KMS-11 (cell line): Measurements from ENCODE around the gene FCHSD2.
A peak's percentile ranks its signal among the peaks of the same experiment; 100 is the strongest.
"Not testable (repeated sequence)": the region's sequence is repeated elsewhere in the genome, so short reads cannot be mapped to it uniquely, and the experiment has no call there.

Experiments used
- H2AFZ ChIP-seq: fragments of 200-600 bp; sonication (generic); 2 replicates; pipeline ENCODE4 v1.6.1; 2016; ENCODE audit warnings: antibody characterized with exemption, mixed run types, low read depth
- H3K27ac ChIP-seq: fragments of 200-600 bp; sonication (generic); 2 replicates; pipeline ENCODE4 v1.6.1; 2016; ENCODE audit warnings: mild to moderate bottlenecking, mixed run types
- H3K27me3 ChIP-seq: fragments of 200-600 bp; sonication (generic); 2 replicates; pipeline ENCODE4 v1.6.1; 2017; ENCODE audit warnings: mild to moderate bottlenecking, low read depth, mixed run types, moderate library complexity; ENCODE audit not compliant: insufficient read depth
- H3K36me3 ChIP-seq: fragments of 200-600 bp; sonication (generic); 2 replicates; pipeline ENCODE4 v1.6.1; 2017; ENCODE audit warnings: mild to moderate bottlenecking, mixed run types; ENCODE audit not compliant: insufficient read depth
- H3K4me1 ChIP-seq: fragments of 200-600 bp; sonication (generic); 2 replicates; pipeline ENCODE4 v1.6.1; 2016; ENCODE audit warnings: mild to moderate bottlenecking, low read depth, mixed run types; ENCODE audit not compliant: poor library complexity, severe bottlenecking
- H3K4me2 ChIP-seq: fragments of 200-600 bp; sonication (generic); 2 replicates; pipeline ENCODE4 v1.7.0; 2016; ENCODE audit warnings: mild to moderate bottlenecking, mixed run types
- H3K4me3 ChIP-seq: fragments of 200-600 bp; sonication (generic); IDR thresholded peaks from 2 replicates; pipeline ENCODE4 v1.6.1; 2017; ENCODE audit warnings: low read depth, low read length, mixed read lengths; ENCODE audit not compliant: insufficient read depth
- H3K79me2 ChIP-seq: fragments of 200-600 bp; sonication (generic); 2 replicates; pipeline ENCODE4 v1.6.1; 2016; ENCODE audit warnings: low read depth, mixed run types; ENCODE audit not compliant: insufficient read depth
- H3K9ac ChIP-seq: fragments of 200-600 bp; sonication (generic); 2 replicates; pipeline ENCODE4 v1.6.1; 2016; ENCODE audit warnings: mild to moderate bottlenecking, mixed run types
- H4K20me1 ChIP-seq: fragments of 200-600 bp; sonication (generic); 2 replicates; pipeline ENCODE4 v1.6.1; 2016; ENCODE audit warnings: mild to moderate bottlenecking, mixed run types; ENCODE audit not compliant: insufficient read depth
- TF ChIP-seq, protein P1 (sequence below): fragments of 200-600 bp; sonication (generic); conservative IDR thresholded peaks from 2 replicates; pipeline ENCODE4 v1.6.1; 2017; ENCODE audit warnings: low read depth, mild to moderate bottlenecking, antibody characterized with exemption, low read length, moderate library complexity, mixed read lengths

Gene FCHSD2

DNA sequence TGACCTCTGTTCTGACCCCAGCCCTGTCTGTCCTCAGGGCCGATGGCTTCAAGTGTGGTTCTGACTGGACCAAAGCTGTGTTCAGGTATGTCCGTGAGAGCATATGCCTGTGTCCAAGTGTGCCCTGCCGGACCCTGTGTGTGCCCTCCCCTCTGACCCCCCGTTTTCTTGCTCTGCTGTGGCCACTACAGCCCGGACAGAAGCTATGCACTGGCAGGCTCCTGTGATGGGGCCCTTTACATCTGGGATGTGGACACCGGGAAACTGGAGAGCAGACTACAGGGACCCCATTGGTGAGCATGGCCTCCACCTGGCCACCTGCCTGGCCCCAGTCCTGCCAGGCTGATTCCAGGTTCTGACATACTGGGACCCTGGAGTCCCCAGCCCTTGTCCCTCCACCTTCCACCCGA is 313.4 kb downstream of the FCHSD2 start:
- Histone ChIP-seq H3K4me3 (no peak overlapping the region), H4K20me1 (no peaks in the 10 kb centered on the region), H3K4me2 (no peak overlapping the region), H3K79me2 (no peaks in the 10 kb centered on the region), H3K27ac (0 out of 2 replicates have a peak overlapping the region, but pooled peaks have one; percentile 27), H3K27me3 (no peaks in the 10 kb centered on the region), H3K9ac (no peak overlapping the region), H3K4me1 (peaks cover 8% of the 10 kb centered on the region), H3K36me3 (no peaks in the 10 kb centered on the region), H2AFZ (no peak overlapping the region)
- TF ChIP-seq, protein P1, sequence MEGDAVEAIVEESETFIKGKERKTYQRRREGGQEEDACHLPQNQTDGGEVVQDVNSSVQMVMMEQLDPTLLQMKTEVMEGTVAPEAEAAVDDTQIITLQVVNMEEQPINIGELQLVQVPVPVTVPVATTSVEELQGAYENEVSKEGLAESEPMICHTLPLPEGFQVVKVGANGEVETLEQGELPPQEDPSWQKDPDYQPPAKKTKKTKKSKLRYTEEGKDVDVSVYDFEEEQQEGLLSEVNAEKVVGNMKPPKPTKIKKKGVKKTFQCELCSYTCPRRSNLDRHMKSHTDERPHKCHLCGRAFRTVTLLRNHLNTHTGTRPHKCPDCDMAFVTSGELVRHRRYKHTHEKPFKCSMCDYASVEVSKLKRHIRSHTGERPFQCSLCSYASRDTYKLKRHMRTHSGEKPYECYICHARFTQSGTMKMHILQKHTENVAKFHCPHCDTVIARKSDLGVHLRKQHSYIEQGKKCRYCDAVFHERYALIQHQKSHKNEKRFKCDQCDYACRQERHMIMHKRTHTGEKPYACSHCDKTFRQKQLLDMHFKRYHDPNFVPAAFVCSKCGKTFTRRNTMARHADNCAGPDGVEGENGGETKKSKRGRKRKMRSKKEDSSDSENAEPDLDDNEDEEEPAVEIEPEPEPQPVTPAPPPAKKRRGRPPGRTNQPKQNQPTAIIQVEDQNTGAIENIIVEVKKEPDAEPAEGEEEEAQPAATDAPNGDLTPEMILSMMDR, result no peak

DNA sequence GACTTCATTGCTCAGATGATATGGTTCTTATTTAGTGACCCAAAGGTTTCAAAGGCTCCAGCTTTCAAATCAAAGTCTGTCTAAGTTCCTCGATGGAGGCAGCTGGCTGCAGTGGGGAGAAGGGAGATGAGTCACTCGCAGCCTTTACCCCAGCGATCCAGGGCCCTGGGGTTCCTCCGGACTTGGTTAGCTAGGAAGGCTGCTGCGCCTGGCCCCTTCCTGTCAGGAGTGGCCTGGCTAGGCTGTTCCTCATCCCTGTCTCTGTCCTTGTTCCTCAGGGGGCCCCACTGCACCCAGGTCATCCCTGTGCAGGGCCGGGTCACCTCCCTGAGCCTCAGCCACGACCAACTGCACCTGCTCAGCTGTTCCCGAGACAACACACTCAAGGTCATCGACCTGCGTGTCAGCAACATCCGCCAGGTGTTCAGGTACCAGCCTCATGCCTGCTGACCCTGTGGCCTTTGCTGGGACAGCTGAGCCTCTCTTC is 314.0 kb downstream of the FCHSD2 start:
- H3K4me2 ChIP-seq, result peak overlapping the region; percentile 19; the same call in 1 of the 2 replicates
- H4K20me1 ChIP-seq, result no peaks in the 10 kb centered on the region
- no peak overlapping the region for H3K9ac ChIP-seq
- H2AFZ ChIP-seq, result no peak overlapping the region
- H3K27me3 ChIP-seq, result no peaks in the 10 kb centered on the region
- H3K4me3 ChIP-seq, result no peak overlapping the region
- peaks cover 10% of the 10 kb centered on the region for H3K4me1 ChIP-seq
- TF ChIP-seq, protein P1, result no peak
- no peaks in the 10 kb centered on the region for H3K79me2 ChIP-seq
- no peaks in the 10 kb centered on the region for H3K36me3 ChIP-seq
- H3K27ac ChIP-seq, result peak overlapping the region; percentile 27; the same call in 1 of the 2 replicates

DNA sequence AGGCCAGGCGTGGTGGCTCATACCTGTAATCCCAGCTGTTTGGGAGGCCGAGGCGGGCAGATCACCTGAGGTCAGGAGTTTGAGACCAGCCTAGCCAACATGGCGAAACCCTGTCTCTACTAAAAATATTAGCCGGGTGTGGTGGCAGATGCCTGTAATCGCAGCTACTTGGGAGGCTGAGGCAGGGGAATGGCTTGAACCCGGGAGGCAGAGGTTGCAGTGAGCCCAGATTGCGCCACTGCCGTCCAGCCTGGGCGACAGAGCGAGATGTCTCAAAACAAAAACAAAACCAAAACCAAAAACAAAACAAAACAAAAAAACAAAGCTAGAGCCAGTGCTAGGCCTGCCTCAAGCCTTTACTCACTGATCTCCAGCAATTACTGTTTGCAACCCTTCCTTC is 314.5 kb downstream of the FCHSD2 start:
- Histone ChIP-seq H3K4me1 (peaks cover 15% of the 10 kb centered on the region), H3K27ac (peak overlapping the region; percentile 27; the same call in 1 of the 2 replicates), H3K4me2 (peak overlapping the region; percentile 19; the same call in 1 of the 2 replicates)
- H3K79me2 ChIP-seq, H3K9ac ChIP-seq, H3K36me3 ChIP-seq, H3K4me3 ChIP-seq, H4K20me1 ChIP-seq, H3K27me3 ChIP-seq, H2AFZ ChIP-seq: not testable (repeated sequence)

DNA sequence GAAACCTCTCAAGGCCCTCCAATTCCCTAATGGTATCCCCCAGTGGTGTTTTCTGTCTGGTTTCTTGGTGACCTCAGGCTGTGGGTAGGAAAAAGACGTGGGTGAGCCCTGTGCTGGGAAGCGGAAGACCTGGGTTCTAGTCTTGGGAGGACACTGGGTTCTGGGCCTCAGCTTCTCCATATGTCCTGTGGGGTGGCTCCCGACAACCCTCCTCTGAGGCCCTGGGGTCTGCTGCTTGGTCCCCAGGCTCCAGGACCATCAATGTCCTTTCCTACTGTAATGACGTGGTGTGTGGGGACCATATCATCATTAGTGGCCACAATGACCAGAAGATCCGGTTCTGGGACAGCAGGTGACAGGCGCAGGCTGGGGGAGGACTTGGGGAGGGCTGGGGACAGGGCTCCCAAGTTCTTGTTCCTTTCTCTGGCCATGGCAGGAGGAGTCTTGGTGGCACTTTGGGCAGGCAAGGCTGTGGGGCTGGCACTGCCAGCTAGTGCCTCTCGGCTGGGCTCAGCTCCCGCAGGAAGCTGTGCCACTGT is 315.1 kb downstream of the FCHSD2 start:
- H3K36me3 ChIP-seq, result no peaks in the 10 kb centered on the region
- H3K27ac ChIP-seq, result no peak overlapping the region; the same call in 1 of the 2 replicates
- H2AFZ ChIP-seq, result no peak overlapping the region
- H3K79me2 ChIP-seq, result no peaks in the 10 kb centered on the region
- no peak overlapping the region for H3K4me2 ChIP-seq
- no peaks in the 10 kb centered on the region for H3K27me3 ChIP-seq
- H3K4me3 ChIP-seq, result no peak overlapping the region
- no peak overlapping the region for H3K9ac ChIP-seq
- peaks cover 18% of the 10 kb centered on the region for H3K4me1 ChIP-seq
- TF ChIP-seq, protein P1, result no peak
- no peaks in the 10 kb centered on the region for H4K20me1 ChIP-seq

DNA sequence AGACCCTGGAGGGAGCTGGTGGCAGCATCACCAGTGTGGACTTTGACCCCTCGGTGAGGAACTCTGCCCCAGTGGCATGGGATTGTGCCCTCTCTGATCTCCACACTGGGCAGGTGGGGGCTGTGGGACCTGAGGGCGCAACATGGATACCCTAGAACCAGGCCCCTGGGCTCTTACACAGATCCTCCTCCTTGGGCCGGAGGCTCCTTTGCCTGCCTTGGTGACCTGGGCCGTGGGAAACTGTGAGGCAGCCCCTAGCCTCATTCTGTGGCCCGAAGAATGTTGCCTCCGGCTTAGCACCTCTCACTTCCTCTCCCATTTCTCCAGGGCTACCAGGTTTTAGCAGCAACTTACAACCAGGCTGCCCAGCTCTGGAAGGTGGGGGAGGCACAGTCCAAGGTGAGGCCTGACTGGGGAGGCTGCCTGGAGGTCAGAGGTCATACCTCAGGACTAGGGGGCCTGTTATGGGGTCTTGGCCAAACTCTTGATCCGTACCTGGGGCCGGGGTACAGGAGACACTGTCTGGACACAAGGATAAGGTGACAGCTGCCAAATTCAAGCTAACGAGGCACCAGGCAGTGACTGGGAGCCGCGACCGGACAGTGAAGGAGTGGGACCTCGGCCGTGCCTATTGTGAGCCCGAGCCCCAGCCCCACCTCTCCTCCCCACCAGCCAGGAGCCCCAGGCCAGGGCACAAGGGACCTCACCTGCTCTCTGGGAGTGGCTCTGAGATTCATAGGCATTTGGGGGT is 315.8 kb downstream of the FCHSD2 start:
- Histone ChIP-seq H3K36me3 (no peaks in the 10 kb centered on the region), H3K4me1 (peaks cover 23% of the 10 kb centered on the region), H3K4me3 (no peak overlapping the region), H3K9ac (no peak overlapping the region), H3K27ac (no peak overlapping the region), H3K79me2 (no peaks in the 10 kb centered on the region), H2AFZ (no peak overlapping the region), H4K20me1 (no peaks in the 10 kb centered on the region), H3K27me3 (no peaks in the 10 kb centered on the region), H3K4me2 (no peak overlapping the region)
- TF ChIP-seq, protein P1, result no peak
